Osteoblast (primary cell): ENCODE data around the gene KNDC1. TPM values are rescaled to one million over a fixed set of nuclear protein-coding genes. Genes with fewer than 3 reads are reported as not detected.

Source experiments
- DNase-seq: peaks from one replicate; pipeline ENCODE4 v3.0.0; 2011; ENCODE audit warnings: low spot score, mixed read lengths; ENCODE audit not compliant: insufficient read length; ENCODE audit errors: missing footprints
- H2AFZ ChIP-seq: 2 replicates; pipeline ENCODE4 v1.6.0; 2011; ENCODE audit warnings: mild to moderate bottlenecking, low read length
- H3K27ac ChIP-seq: 2 replicates; pipeline ENCODE4 v1.5.1; 2011; ENCODE audit warnings: mild to moderate bottlenecking, low read depth, low read length, moderate library complexity
- H3K27me3 ChIP-seq: 2 replicates; pipeline ENCODE4 v1.6.0; 2012; ENCODE audit warnings: mild to moderate bottlenecking, control low read depth, inconsistent platforms, low read length, moderate library complexity; ENCODE audit not compliant: insufficient read depth
- H3K36me3 ChIP-seq: 2 replicates; pipeline ENCODE4 v1.5.1; 2011; ENCODE audit warnings: mild to moderate bottlenecking, low read length, control low read depth, moderate library complexity; ENCODE audit not compliant: insufficient read depth
- H3K4me1 ChIP-seq: 2 replicates; pipeline ENCODE4 v1.5.1; 2011; ENCODE audit warnings: mild to moderate bottlenecking, low read length, control low read depth, moderate library complexity; ENCODE audit not compliant: insufficient read depth
- H3K4me2 ChIP-seq: 2 replicates; pipeline ENCODE4 v1.6.0; 2011; ENCODE audit warnings: mild to moderate bottlenecking, low read length; ENCODE audit not compliant: insufficient read depth
- H3K4me3 ChIP-seq: fragments of 200-600 bp; sonication (generic); 3 replicates; pipeline ENCODE4 v1.5.1; 2012; ENCODE audit warnings: mild to moderate bottlenecking, low read length, inconsistent platforms; ENCODE audit not compliant: insufficient read depth
- H3K79me2 ChIP-seq: 2 replicates; pipeline ENCODE4 v1.6.0; 2012; ENCODE audit warnings: mild to moderate bottlenecking, low read length, control low read depth, inconsistent platforms; ENCODE audit not compliant: insufficient read depth
- H3K9me3 ChIP-seq: 2 replicates; pipeline ENCODE4 v1.5.1; 2011; ENCODE audit warnings: low read depth, low read length, control low read depth
- H4K20me1 ChIP-seq: 2 replicates; pipeline ENCODE4 v1.6.0; 2012; ENCODE audit warnings: mild to moderate bottlenecking, low read length, control low read depth; ENCODE audit not compliant: insufficient read depth
- CTCF ChIP-seq: IDR thresholded peaks from 2 replicates; pipeline ENCODE4 v1.5.1; 2011; ENCODE audit warnings: mild to moderate bottlenecking, low read depth, low read length, moderate library complexity; ENCODE audit errors: extremely low read depth
- total RNA-seq: library from RNA; depleted of rRNA; stranded (reverse); fragments of >200 nt; gene quantifications from 2 replicates; pipeline ENCODE4 v1.2.3, GENCODE V29; 2012

The KNDC1 gene
- total RNA-seq, 1 donor = not detected

GRCh38 chr10:133239990-133240389, 80.0 kb downstream of the KNDC1 start:
- no peak for TF ChIP-seq CTCF
- Histone ChIP-seq H3K79me2 (no peaks in the 10 kb centered on the region), H3K4me1 (no peaks in the 10 kb centered on the region), H3K9me3 (no peaks in the 10 kb centered on the region), H3K4me2 (no peak overlapping the region), H3K36me3 (no peaks in the 10 kb centered on the region), H3K4me3 (no peak overlapping the region), H3K27me3 (peaks cover 69% of the 10 kb centered on the region), H3K27ac (no peak overlapping the region), H2AFZ (no peak overlapping the region), H4K20me1 (no peaks in the 10 kb centered on the region)
- DNase-seq = no peak

- no peaks in the 10 kb centered on the region for H3K79me2 ChIP-seq
- no peak overlapping the region for H3K4me3 ChIP-seq
- H3K27ac ChIP-seq = no peak overlapping the region
- H3K9me3 ChIP-seq = no peaks in the 10 kb centered on the region
- no peak for TF ChIP-seq CTCF
- no peak overlapping the region for H3K4me2 ChIP-seq
- no peak overlapping the region for H2AFZ ChIP-seq
- H3K36me3 ChIP-seq = no peaks in the 10 kb centered on the region
- H4K20me1 ChIP-seq = no peaks in the 10 kb centered on the region
- DNase-seq = no peak
- no peaks in the 10 kb centered on the region for H3K4me1 ChIP-seq
- peaks cover 67% of the 10 kb centered on the region for H3K27me3 ChIP-seq
These were observed 81.6 kb downstream of the KNDC1 start for GRCh38 chr10:133241501-133242205.

- no peak for DNase-seq
- H3K79me2 ChIP-seq = no peaks in the 10 kb centered on the region
- H3K36me3 ChIP-seq = no peaks in the 10 kb centered on the region
- no peak overlapping the region for H3K4me3 ChIP-seq
- H3K4me1 ChIP-seq = no peaks in the 10 kb centered on the region
- no peak for TF ChIP-seq CTCF
- H4K20me1 ChIP-seq = no peaks in the 10 kb centered on the region
- no peak overlapping the region for H3K4me2 ChIP-seq
- H2AFZ ChIP-seq = no peak overlapping the region
- no peak overlapping the region for H3K27ac ChIP-seq
- peaks cover 67% of the 10 kb centered on the region for H3K27me3 ChIP-seq
- no peaks in the 10 kb centered on the region for H3K9me3 ChIP-seq
These were observed 82.8 kb downstream of the KNDC1 start for GRCh38 chr10:133242611-133243356.

- no peak overlapping the region for H3K4me2 ChIP-seq
- no peaks in the 10 kb centered on the region for H3K36me3 ChIP-seq
- H2AFZ ChIP-seq = no peak overlapping the region
- H3K27ac ChIP-seq = no peak overlapping the region
- no peaks in the 10 kb centered on the region for H3K9me3 ChIP-seq
- H4K20me1 ChIP-seq = no peaks in the 10 kb centered on the region
- no peak for TF ChIP-seq CTCF
- H3K4me3 ChIP-seq = no peak overlapping the region
- no peak for DNase-seq
- no peaks in the 10 kb centered on the region for H3K4me1 ChIP-seq
- no peaks in the 10 kb centered on the region for H3K79me2 ChIP-seq
- peaks cover 59% of the 10 kb centered on the region for H3K27me3 ChIP-seq
These were observed 83.6 kb downstream of the KNDC1 start for GRCh38 chr10:133243593-133243992.
